Large intestine (tissue), 3 donors: ENCODE data around the gene TTC23. TPM values are rescaled to one million over a fixed set of nuclear protein-coding genes. Genes with fewer than 3 reads are reported as not detected.

Source experiments
- DNase-seq, 2 donors: peaks; one replicate each; pipeline versions ENCODE4 v3.0.0 to v3.0.0-alpha.2; 2013
- H3K27ac ChIP-seq: one replicate; pipeline ENCODE4 v1.5.1; 2013; ENCODE audit warnings: low read length
- H3K27me3 ChIP-seq: 2 replicates; pipeline ENCODE4 v1.6.1; 2013; ENCODE audit warnings: low read length; ENCODE audit not compliant: control insufficient read depth, insufficient read depth
- H3K36me3 ChIP-seq: 2 replicates; pipeline ENCODE4 v1.6.1; 2013; ENCODE audit warnings: low read length; ENCODE audit not compliant: control insufficient read depth, insufficient read depth
- H3K4me1 ChIP-seq: one replicate; pipeline ENCODE4 v1.6.1; 2013; ENCODE audit warnings: low read length; ENCODE audit not compliant: control insufficient read depth, insufficient read depth
- H3K4me3 ChIP-seq: one replicate; pipeline ENCODE4 v1.5.1; 2013; ENCODE audit warnings: low read length
- H3K9me3 ChIP-seq: one replicate; pipeline ENCODE4 v1.6.1; 2013; ENCODE audit warnings: mild to moderate bottlenecking, low read depth, low read length, moderate library complexity; ENCODE audit not compliant: control insufficient read depth
- whole genome bisulfite sequencing: methylation state at CpG from one replicate; pipeline ENCODE4 v1.1.5; 2013; ENCODE audit warnings: low lambda C conversion rate; ENCODE audit not compliant: insufficient coverage; 5-methylcytosine and 5-hydroxymethylcytosine counted together
- polyA plus RNA-seq: library from polyadenylated mRNA; unstranded; fragments of 120-200 nt; gene quantifications from one replicate; pipeline ENCODE4 v1.2.1, GENCODE V29; 2013

TTC23 gene
- polyA plus RNA-seq, 1 donor, result 16.3 TPM

- no peak for DNase-seq
- no peaks in the 10 kb centered on the region for H3K9me3 ChIP-seq
- no peak overlapping the region for H3K27ac ChIP-seq
- H3K4me3 ChIP-seq, result no peak overlapping the region
- no peaks in the 10 kb centered on the region for H3K27me3 ChIP-seq
- peaks cover 22% of the 10 kb centered on the region for H3K36me3 ChIP-seq
- H3K4me1 ChIP-seq, result no peaks in the 10 kb centered on the region
- no CpG with 5 or more reads among the region's 2 CpGs for WGBS
Observed at GRCh38 chr15:99151156-99151555, 98.2 kb downstream of the TTC23 start.

GRCh38 chr15:99149366-99149765 is 100.0 kb downstream of the TTC23 start:
- no CpG with 5 or more reads among the region's 4 CpGs for WGBS
- Histone ChIP-seq H3K9me3 (no peaks in the 10 kb centered on the region), H3K27me3 (no peaks in the 10 kb centered on the region), H3K27ac (no peak overlapping the region), H3K4me1 (no peaks in the 10 kb centered on the region), H3K4me3 (no peak overlapping the region), H3K36me3 (peaks cover 26% of the 10 kb centered on the region)
- DNase-seq, result no peak

GRCh38 chr15:99148851-99149276 is 100.5 kb downstream of the TTC23 start:
- Histone ChIP-seq H3K4me3 (no peak overlapping the region), H3K4me1 (no peaks in the 10 kb centered on the region), H3K27me3 (no peaks in the 10 kb centered on the region), H3K9me3 (no peaks in the 10 kb centered on the region), H3K36me3 (peaks cover 26% of the 10 kb centered on the region), H3K27ac (no peak overlapping the region)
- DNase-seq, result no peak
- WGBS, result 92% methylated on average over 2 of the region's 7 CpGs

- H3K4me3 ChIP-seq, result no peak overlapping the region
- peaks cover 24% of the 10 kb centered on the region for H3K36me3 ChIP-seq
- no peaks in the 10 kb centered on the region for H3K27me3 ChIP-seq
- no peak for DNase-seq
- no peaks in the 10 kb centered on the region for H3K4me1 ChIP-seq
- no peaks in the 10 kb centered on the region for H3K9me3 ChIP-seq
- no CpG with 5 or more reads among the region's 5 CpGs for WGBS
- H3K27ac ChIP-seq, result no peak overlapping the region
Observed at GRCh38 chr15:99146661-99147060, 102.7 kb downstream of the TTC23 start.

GRCh38 chr15:99145778-99146177 is 103.6 kb downstream of the TTC23 start:
- no peak overlapping the region for H3K27ac ChIP-seq
- DNase-seq, result no peak
- no peaks in the 10 kb centered on the region for H3K27me3 ChIP-seq
- WGBS, result no CpG with 5 or more reads among the region's 6 CpGs
- H3K4me3 ChIP-seq, result no peak overlapping the region
- H3K36me3 ChIP-seq, result peaks cover 18% of the 10 kb centered on the region
- H3K4me1 ChIP-seq, result no peaks in the 10 kb centered on the region
- no peaks in the 10 kb centered on the region for H3K9me3 ChIP-seq

GRCh38 chr15:99145005-99145404 is 104.4 kb downstream of the TTC23 start:
- H3K27me3 ChIP-seq, result no peaks in the 10 kb centered on the region
- H3K9me3 ChIP-seq, result no peaks in the 10 kb centered on the region
- peaks cover 15% of the 10 kb centered on the region for H3K36me3 ChIP-seq
- no peaks in the 10 kb centered on the region for H3K4me1 ChIP-seq
- no peak overlapping the region for H3K27ac ChIP-seq
- H3K4me3 ChIP-seq, result no peak overlapping the region
- DNase-seq, result no peak
- WGBS, result 82% methylated on average over 2 of the region's 10 CpGs

- Histone ChIP-seq H3K36me3 (peaks cover 14% of the 10 kb centered on the region), H3K9me3 (no peaks in the 10 kb centered on the region), H3K27me3 (no peaks in the 10 kb centered on the region), H3K4me3 (no peak overlapping the region), H3K4me1 (no peaks in the 10 kb centered on the region), H3K27ac (no peak overlapping the region)
- WGBS, result no CpG with 5 or more reads among the region's 7 CpGs
- no peak for DNase-seq
Observed at GRCh38 chr15:99143655-99144610, 105.4 kb downstream of the TTC23 start.

- no peaks in the 10 kb centered on the region for H3K27me3 ChIP-seq
- H3K36me3 ChIP-seq, result peaks cover 15% of the 10 kb centered on the region
- H3K4me1 ChIP-seq, result no peaks in the 10 kb centered on the region
- DNase-seq, result no peak
- no peak overlapping the region for H3K27ac ChIP-seq
- no CpG with 5 or more reads among the region's 3 CpGs for WGBS
- no peak overlapping the region for H3K4me3 ChIP-seq
- no peaks in the 10 kb centered on the region for H3K9me3 ChIP-seq
Observed at GRCh38 chr15:99143242-99143641, 106.1 kb downstream of the TTC23 start.

GRCh38 chr15:99142562-99142961 is 106.8 kb downstream of the TTC23 start:
- Histone ChIP-seq H3K27ac (no peak overlapping the region), H3K9me3 (no peaks in the 10 kb centered on the region), H3K4me3 (no peak overlapping the region), H3K4me1 (no peaks in the 10 kb centered on the region), H3K36me3 (peaks cover 19% of the 10 kb centered on the region), H3K27me3 (no peaks in the 10 kb centered on the region)
- no peak for DNase-seq
- WGBS, result 71% methylated on average over 3 of the region's 5 CpGs

- no peaks in the 10 kb centered on the region for H3K4me1 ChIP-seq
- WGBS, result no CpG with 5 or more reads among the region's 4 CpGs
Observed at GRCh38 chr15:99141943-99142342, 107.4 kb downstream of the TTC23 start.

GRCh38 chr15:99140590-99140989 is 108.8 kb downstream of the TTC23 start:
- peaks cover 31% of the 10 kb centered on the region for H3K36me3 ChIP-seq
- DNase-seq, result no peak
- no peaks in the 10 kb centered on the region for H3K4me1 ChIP-seq
- WGBS, result 100% methylated on average over 2 of the region's 4 CpGs
- no peak overlapping the region for H3K4me3 ChIP-seq
- H3K27me3 ChIP-seq, result no peaks in the 10 kb centered on the region
- no peaks in the 10 kb centered on the region for H3K9me3 ChIP-seq
- H3K27ac ChIP-seq, result no peak overlapping the region

More at GRCh38 chr15:99141943-99142342, 107.4 kb downstream of the TTC23 start:
- no peak overlapping the region for H3K27ac ChIP-seq
- no peak for DNase-seq
- H3K36me3 ChIP-seq, result peaks cover 25% of the 10 kb centered on the region
- H3K9me3 ChIP-seq, result no peaks in the 10 kb centered on the region
- no peak overlapping the region for H3K4me3 ChIP-seq
- no peaks in the 10 kb centered on the region for H3K27me3 ChIP-seq
